Hypothalamus (tissue), 51 donors: ENCODE data around the gene ACOT7.
"Not testable (repeated sequence)": the region's sequence is repeated elsewhere in the genome, so short reads cannot be mapped to it uniquely, and the experiment has no call there.

Experiments
- DNase-seq, 51 donors: peaks; one replicate each; lab custom pipeline; 2025; lab: John Stamatoyannopoulos, UW

ACOT7 gene, protein sequence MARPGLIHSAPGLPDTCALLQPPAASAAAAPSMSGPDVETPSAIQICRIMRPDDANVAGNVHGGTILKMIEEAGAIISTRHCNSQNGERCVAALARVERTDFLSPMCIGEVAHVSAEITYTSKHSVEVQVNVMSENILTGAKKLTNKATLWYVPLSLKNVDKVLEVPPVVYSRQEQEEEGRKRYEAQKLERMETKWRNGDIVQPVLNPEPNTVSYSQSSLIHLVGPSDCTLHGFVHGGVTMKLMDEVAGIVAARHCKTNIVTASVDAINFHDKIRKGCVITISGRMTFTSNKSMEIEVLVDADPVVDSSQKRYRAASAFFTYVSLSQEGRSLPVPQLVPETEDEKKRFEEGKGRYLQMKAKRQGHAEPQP

DNA sequence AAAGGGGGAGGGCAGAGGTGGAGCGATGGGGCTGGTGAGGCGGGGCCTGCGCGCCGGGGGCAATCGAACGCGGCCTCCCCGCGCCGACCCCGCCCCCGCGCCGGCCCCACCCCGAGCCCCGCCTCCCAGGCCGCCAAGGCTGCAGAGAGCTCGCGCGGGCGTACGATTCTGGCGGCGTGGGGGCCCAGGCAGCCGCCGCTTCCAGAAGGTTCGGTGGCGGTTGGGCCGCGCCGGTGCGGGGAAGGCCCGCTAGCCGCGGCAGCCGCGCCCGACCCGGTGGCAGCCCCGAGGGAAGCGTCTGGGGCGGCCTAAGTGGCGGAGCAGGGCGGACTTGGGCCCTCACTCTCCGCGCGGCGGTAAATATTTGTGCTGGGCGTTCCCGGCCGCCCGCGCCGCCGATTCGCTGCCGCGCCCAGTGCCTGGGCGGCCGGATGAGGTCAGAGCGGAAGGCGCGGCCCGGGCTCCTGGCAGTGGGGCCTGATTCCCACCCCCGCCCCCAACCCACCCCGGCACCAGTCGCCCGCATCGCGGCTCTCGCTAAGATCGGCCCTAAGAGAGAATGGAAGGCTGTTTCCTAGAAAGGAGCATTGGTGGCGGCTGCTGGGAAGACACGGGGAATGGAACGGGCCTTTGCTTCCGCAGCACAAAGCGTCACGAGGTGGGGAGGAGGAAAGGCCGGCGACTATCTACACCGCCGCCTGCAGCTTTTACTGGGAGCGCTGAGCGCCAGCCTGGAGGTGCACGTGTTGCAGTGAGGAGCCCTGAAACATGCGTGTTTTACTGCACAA, at the start of gene ACOT7:
Gene ACOT7 (minus strand): TSS at position 368 of the 788 bp plus-strand sequence. CDS start 368 bp downstream, outside the sequence.
- DNase-seq, result peak; percentile 29 to 96 (median 88)

DNA sequence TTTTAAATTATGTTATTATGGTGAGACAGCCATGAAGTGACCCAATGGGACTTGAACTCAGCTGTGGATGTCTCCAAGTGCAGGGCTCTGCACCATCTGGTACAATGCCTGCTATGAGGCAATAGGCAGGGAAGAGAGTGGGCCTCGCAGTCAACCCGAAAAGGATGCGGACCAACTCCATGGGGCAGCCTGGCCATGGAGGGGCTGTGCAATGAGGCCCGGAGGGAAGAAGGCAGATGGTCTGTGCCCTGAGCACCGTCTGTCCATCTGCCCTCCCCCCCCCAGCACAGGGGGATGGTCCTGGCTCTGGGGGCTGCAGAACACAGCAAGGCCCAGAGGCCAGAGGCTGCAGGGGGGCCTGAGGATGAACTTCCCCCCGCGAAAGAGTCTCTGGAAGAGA, 48.0 kb upstream of the ACOT7 start:
- DNase-seq, result no peak

DNA sequence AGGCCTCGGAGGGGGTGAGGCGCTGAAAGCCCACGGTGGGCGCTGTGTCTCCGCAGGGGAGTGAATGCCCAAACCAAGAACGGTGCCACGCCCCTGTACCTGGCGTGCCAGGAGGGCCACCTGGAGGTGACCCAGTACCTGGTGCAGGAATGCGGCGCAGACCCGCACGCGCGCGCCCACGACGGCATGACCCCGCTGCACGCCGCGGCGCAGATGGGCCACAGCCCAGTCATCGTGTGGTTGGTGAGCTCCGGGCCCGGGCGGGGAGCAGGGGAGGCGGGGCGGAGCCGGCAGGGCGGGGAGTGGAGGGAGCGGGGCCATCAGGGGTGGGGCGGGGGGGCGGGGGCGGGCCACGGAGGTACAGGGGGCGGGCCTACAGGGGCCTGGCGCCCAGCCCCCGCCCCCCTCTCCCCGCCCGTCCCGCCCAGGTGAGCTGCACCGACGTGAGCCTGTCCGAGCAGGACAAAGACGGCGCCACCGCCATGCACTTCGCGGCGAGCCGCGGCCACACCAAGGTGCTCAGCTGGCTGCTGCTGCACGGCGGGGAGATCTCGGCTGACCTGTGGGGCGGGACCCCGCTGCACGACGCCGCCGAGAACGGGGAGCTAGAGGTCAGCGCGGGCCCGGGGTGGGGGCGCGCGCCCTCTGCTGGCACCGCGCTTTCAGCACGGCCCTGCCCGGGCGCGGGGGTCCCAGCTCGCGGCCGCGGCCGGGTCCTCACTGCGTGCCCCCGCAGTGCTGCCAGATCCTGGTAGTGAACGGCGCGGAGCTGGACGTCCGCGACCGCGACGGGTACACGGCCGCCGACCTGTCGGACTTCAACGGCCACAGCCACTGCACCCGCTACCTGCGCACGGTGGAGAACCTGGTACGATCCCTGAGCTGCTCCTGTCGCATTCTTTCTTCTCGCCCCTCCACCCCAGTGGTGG, 46.9 kb upstream of the ACOT7 start:
- no peak for DNase-seq

DNA sequence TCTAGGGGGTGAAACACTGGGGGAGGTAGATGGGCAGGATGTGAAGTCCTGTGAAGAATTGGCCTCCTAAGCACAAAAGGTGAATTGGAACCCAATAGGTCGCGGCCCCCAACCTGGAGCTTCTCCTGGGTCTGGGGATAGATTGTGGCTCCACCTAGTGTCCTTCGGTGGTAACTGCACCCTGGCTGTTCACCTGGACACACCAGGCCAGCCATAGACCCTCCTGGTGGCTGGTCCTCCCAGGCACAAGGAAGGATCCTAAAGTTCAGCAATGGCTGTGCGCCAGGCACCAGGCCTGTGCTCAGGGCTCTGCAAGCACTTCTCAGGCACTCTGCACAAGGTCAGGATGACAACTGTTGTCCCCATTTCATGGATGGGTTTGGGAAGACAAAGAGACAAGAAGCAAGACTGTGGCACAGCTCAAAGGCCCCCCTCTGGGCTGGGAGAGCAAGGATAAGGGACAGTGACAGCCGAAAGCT, 44.5 kb upstream of the ACOT7 start:
- DNase-seq, result peak in 37 of 51 donors; percentile 8 to 65 (median 31)

DNA sequence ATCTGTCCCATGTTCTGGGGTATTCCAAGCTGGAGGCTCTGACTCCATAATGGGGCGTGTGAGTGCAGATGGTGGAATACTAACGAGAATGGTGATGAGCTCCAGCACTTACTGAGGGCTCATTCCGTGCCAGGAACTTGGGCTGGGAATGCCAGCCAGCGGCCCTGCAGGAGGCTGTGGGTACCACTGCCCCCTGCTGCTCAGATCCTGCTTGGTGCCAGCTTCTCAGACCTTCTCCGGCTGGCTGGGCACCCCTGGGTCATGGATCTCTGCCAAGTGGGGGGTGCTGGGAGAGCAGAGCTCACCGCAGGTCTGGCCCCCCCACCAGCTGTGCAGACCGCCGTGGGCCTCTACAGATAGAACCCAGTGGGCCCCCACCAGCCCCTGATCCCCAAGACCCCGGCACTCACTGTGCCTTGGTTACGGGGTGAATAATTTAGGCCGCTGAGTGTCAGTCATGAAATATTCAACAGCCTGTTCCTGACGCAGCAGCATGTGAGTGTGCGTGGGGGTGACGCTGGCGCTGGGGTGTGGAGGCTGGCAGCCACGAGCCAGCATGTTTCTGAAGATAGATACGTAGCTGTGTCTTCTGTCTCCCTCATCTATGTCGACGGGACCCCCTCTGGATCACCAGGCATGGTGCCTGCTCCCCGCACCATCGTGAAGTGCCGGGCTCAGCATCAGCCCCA, 43.6 kb upstream of the ACOT7 start:
- peak in 41 of 51 donors; percentile 6 to 81 (median 51) for DNase-seq

DNA sequence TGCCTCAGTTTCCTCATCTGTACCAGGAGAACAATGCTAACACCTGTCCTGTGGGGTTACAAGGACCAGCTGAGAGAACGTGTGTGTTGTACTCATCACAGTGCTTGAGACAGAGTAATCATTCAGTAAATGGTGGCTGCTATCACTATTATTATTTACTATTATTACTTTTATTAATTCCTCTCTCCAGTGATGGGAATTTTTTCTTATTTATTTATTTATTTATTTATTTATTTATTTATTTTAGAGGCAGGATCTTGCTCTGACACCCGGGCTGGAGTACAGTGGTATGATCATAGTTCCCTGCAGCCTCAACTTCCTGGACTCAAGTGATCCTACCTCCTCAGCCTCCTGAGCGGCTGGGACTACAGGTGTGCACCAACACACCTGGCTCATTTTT, 42.7 kb upstream of the ACOT7 start:
- DNase-seq, result not testable (repeated sequence)

DNA sequence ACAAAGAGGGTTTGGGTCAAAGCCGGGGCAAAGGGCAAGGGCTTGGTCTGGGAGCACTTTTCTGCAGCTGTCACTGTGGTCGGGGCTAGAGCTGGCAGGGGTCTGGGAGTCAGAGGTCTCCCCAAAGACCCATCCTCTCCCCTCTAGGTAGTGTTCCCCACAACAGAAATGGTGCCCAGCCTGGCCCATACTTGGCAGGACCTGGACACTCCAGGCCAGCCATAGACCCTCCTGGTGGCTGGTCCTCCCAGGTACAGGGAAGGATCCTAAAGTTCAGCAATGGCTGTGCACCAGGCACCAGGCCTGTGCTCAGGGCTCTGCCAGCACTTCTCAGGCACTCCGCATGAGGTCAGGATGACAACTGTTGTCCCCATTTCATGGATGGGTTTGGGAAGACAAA, 42.0 kb upstream of the ACOT7 start:
- no peak for DNase-seq

DNA sequence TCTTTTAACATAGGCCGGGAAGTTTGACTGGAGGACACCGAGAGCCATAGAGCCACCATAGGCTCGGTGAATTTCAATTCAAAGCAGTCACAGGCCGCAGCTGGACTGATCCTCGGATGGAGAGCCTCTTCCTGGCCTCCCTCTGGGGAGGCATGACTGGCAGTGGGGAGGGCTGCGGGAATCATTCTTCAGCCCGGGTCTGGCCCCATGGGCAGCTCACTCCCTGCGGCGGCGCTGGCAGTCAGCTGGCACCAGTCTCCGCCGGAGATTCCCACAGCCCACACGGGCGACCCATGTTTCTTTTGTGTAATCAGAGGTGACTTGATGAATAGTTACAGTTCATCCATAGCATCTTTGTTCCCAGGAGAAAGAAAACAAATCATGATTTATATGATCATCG, 41.6 kb upstream of the ACOT7 start:
- no peak for DNase-seq

DNA sequence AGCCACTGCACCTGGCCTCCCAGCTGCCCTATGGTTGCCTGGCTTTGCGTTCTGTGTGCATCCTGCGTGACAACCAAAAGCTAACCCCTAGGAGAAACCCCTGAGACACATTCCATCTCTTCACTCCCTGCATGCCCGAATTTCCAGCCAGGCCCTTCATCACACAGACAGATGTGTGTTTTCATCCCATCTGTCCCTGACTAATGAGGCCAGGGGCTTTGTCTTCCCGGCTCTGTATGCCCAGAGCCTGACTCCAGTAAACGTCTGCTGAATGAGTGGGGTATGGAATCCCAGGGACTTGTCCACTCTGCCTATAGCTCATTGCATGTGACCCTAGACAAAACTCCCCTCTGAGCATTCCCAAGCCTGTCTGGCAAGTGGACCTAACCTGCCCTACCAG, 40.6 kb upstream of the ACOT7 start:
- no peak for DNase-seq

DNA sequence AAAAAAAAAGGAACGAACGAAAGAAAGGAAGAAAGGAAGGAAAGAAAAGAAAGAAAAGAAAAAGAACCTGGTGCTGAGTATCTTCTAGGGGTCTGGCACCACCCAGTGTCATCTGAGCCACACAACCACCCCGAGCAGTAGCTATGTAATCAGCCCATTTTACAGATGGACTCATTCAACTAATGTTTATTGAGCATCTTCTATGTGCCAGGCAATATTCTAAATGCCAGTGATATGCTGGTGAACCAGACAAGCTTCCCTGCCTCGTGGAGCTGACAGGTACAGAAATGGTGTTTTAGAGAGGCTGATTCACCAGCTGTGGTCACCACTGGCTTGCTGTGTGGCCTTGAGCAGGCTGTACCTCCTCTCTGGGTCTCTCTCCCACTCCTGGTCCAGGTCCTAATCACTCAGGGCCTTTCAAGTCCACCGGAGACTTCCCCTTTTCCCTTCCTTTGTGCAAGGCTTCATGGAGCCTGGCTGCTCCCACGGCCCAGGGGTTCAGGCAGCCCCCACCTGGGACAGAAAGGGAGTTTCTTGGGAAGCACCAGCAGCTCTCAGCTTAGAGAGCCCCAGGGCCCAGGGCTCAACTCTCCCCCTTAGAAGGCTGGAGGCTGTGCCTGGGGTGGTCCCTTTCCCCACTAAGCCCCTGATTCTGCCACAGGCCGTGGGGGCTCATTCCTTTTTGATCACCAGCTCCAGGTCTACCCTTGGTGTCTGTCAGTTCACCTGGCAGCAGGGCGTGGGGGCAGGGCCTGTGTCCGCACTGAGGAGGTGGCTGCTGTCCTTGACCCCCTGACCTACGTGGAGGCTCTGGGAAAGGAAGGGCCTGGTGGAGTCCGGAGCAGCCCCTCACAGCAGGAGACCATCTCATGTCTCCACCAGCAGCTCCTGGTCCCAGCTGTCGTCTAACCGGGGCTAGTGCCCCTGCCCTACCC, 38.3 kb upstream of the ACOT7 start:
- not testable (repeated sequence) for DNase-seq

DNA sequence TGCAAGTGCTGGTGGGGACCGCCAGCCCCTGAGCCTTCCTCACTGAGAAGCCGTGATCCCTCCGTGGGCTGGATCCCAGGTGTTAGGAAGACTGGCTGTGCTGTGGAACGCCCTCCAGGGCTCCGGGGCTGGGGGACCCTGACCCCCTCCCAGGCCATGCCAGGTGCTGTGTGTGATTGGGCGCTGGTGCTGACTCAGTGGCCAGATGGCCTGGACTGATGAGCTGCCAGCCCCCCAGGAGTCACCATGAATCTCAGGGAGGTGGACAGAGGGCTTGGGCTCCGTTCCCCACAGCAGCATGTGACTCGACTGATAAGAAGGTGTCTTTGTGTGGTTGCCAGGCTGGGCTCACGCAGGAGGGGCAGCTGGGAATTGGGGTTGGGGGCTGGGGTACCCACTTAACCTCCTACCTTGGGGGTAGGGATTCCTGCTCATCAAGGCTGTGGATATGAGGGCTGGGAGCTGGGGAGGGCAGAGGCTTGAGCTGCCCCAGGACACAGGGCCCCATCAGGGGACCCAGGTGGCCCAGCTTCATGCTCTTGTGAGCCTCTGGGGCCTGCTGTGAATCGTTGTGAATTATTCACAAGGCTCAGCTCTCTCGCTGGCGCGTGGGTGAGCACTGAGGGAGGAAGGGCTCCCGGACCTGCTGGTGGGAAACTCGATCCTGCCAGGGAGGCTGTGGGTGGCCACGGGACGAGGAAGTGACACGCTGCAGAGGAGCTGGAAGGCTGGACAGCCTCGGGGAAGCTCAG, 36.3 kb upstream of the ACOT7 start:
- DNase-seq, result peak in 1 of 51 donors; percentile 53

DNA sequence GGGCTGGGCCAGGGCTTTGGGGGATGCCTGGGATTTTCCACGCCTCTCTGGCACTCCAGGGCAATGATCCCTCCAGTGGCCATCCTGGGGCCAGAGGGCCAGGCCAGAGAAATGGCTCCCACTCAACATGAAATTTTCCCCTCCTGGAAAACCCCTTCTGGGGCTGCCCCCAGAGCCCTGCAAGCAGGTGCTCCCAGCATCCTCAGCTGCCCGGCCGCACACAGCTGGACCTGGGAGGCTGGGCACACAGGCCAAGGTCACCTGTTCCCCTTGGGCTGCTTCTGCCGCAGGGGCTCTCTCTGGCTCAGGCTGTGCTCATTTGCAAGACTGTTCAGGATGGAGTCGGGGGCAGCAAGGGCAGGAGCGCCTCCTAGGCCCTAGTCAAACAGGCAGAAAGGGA, 34.9 kb upstream of the ACOT7 start:
- not testable (repeated sequence) for DNase-seq

DNA sequence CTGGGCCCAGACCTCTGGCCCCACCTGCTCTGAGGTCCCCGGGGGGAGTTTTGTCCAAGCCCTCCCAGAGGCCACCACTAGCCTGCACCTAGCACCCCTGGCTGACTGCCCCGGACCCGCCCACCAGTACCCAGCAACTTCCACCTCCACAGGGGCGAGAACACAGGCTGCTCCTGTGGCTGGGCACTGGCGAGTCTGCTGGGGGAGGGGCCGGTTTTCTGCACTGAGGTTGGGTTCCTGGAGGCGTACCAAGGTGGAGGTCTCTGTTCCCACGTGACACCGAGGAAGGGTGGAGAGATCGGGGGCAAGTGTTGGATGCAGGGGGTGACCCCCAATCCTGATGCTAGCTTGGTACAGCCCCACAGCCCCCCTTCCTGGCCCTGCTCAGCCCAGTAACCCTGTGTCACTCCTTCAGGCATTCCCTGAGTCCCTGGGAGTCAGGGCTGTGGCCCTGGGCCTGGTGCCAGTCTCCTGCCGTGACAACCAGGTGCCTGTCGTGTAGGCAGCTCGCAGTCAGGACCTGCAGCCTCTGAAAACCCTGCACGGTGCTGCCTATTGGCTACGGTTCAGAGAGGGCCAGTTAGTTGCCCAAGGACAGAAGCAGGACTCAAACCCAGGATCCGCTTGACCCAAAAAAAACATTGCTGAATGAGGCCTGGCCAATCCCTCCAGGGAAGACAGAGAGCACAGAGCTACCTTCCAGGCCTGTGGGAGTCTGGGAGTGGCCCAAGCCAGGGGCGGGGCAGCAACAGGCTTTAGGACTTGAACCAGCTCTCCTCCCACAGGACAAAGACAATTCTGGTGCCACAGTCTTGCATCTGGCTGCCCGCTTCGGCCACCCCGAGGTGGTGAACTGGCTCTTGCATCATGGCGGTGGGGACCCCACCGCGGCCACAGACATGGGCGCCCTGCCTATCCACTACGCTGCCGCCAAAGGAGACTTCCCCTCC, 34.1 kb upstream of the ACOT7 start:
- no peak for DNase-seq

DNA sequence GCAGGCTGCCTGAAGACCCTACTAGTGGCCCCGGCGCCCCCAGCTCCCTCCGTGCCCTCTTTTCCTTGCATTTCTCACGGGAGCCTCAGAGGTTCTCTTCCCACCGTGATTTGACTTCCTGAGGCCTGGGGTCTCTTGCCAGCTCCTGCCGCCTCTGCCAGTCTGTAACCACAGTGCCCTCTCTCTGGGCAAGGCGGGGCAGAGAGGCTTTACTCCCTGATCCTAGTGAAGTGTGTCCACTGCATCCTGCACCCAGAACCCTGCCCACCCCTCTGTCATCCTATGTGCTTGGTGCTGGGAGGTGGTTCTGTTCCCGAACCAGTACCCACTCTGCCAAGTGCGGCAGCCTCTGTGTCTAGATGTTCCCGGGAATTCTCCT, 33.4 kb upstream of the ACOT7 start:
- no peak for DNase-seq

DNA sequence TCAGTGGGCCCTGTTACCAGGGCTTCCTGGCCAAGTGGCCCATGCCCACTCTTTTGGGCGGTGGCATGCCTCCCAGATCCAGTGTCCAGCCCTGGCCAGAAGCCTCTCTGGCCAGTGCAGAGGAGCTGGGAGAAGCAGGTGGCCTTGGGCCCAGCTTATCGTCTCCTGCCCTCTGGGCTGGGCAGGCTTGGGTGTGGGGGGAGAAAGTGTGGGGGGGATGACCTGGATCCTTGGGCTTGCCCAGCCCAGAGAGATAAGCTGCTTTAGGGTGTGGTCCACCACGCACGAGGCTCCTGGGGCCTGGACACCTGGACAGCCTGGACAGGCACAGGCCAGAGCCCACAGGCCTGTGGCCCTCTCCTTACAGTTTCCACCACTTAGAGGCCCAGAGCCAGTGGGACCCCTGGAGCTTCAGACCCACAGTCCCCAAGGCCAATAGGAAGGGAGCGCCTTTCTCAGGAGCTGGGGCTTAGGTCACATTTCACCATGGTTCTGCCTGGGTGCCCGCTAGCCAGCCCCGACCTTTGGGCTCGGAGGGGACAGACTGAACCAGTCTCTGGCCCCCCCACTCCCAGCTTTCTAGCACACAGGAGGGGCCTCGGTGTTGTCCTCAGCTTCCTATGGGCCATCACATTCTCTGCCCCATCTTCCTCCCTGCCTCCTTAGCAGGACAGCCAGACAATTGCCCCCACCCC, 32.9 kb upstream of the ACOT7 start:
- DNase-seq, result no peak

DNA sequence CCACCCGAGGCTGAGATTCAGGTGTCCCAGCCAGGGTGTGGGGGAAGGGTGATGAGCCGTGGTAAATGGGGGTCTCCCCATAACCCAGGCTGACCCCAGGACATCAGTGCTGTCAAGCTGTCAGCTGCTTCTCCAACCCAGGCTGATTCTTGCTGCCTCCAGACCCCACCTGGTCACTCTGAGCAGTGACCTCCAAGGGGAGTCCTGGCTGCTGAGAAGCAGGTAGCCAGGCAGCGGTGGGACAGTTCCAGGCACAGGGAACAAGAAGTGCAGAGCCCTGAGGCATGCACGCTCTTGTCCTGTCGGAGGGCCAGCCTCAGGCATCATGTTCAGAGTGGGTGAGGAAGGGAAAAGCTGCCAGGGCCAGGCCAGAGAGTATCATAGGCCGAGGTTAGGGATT, 32.1 kb upstream of the ACOT7 start:
- DNase-seq, result no peak
